OCI-LY3 (cell line): ENCODE data around the gene MPRIP.

Experiments used
- H2AFZ ChIP-seq: fragments of 200-600, 300-600 bp; shearing (Covaris generic); 2 replicates; pipeline ENCODE4 v1.6.0; 2014; ENCODE audit warnings: antibody characterized with exemption, low read depth, low read length
- H3K27ac ChIP-seq: fragments of 200-600, 300-600 bp; sonication (generic); 2 replicates; pipeline ENCODE4 v1.5.1; 2014; ENCODE audit warnings: mild to moderate bottlenecking, low read length, moderate library complexity, mixed read lengths
- H3K27me3 ChIP-seq: fragments of 200-600, 300-600 bp; sonication (generic); 2 replicates; pipeline ENCODE4 v1.6.1; 2014; ENCODE audit warnings: low read depth, low read length, mixed read lengths
- H3K36me3 ChIP-seq: fragments of 200-600, 300-600 bp; sonication (generic); replicated peaks from 2 replicates; pipeline ENCODE3; 2014; ENCODE audit warnings: low read depth, low read length, mixed read lengths
- H3K4me1 ChIP-seq: fragments of 300-600, 200-600 bp; sonication (generic); 2 replicates; pipeline ENCODE4 v1.6.1; 2014; ENCODE audit warnings: low read length, mixed read lengths
- H3K4me2 ChIP-seq: fragments of 200-600, 300-600 bp; sonication (generic); 2 replicates; pipeline ENCODE4 v1.6.1; 2014; ENCODE audit warnings: low read length, mixed read lengths
- H3K4me3 ChIP-seq: fragments of 300-600, 200-600 bp; sonication (generic); 2 replicates; pipeline ENCODE4 v1.5.1; 2014; ENCODE audit warnings: antibody characterized with exemption, mild to moderate bottlenecking, low read length, moderate library complexity
- H3K79me2 ChIP-seq: fragments of 300-600, 200-600 bp; shearing (Covaris generic); 2 replicates; pipeline ENCODE4 v1.6.1; 2014; ENCODE audit warnings: mild to moderate bottlenecking, low read length, mixed read lengths
- H3K9ac ChIP-seq: fragments of 300-600, 200-600 bp; shearing (Covaris generic); 2 replicates; pipeline ENCODE4 v1.6.0; 2014; ENCODE audit warnings: mild to moderate bottlenecking, low read length, moderate library complexity
- H3K9me3 ChIP-seq: fragments of 200-600, 300-600 bp; shearing (Covaris generic); 2 replicates; pipeline ENCODE4 v1.6.1; 2014; ENCODE audit warnings: low read length, mixed read lengths; ENCODE audit not compliant: insufficient read depth
- H4K20me1 ChIP-seq: fragments of 200-600, 300-600 bp; sonication (generic); 2 replicates; pipeline ENCODE4 v1.6.1; 2016; ENCODE audit warnings: low read length, mixed read lengths; ENCODE audit not compliant: insufficient read depth
- EZH2phosphoT487 ChIP-seq: fragments of 200-600 bp; shearing (Covaris generic); IDR thresholded peaks from 2 replicates; pipeline ENCODE4 v1.6.1; 2018; ENCODE audit warnings: antibody characterized with exemption, mixed run types, low read depth
- TF ChIP-seq, protein P1 (sequence below): fragments of 200-600, 300-600 bp; sonication (generic); IDR thresholded peaks from 2 replicates; pipeline ENCODE4 v1.5.1; 2014; ENCODE audit warnings: antibody characterized with exemption, low read length, low read depth

MPRIP gene

DNA sequence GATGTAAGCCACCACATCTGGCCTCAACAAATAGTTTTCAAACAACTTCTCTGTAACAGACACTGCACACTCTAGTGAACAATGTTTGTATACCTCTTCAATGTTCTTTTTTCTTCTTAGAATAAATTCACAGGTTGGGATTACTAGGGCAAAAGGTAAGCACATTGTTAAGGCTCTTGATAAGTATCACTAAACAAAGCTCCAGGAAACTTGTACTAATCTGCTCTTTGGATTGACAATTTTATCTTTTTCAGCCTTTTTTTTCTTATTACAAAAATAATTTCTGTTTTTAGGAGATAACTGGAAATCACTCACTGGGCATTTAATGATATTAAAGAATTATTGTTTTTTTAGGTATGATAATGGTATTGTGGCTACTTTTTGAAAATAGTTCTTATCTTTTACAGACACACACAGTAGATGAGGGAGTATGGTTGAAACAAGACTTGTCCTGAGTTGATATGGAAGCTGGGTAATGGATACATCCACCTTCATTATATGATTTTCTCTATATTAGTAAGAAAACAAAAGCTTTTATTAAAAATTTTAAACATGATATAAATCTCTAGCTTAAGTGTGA lies 7.7 kb upstream of the MPRIP start:
- no peak for TF ChIP-seq EZH2phosphoT487
- TF ChIP-seq, protein P1, sequence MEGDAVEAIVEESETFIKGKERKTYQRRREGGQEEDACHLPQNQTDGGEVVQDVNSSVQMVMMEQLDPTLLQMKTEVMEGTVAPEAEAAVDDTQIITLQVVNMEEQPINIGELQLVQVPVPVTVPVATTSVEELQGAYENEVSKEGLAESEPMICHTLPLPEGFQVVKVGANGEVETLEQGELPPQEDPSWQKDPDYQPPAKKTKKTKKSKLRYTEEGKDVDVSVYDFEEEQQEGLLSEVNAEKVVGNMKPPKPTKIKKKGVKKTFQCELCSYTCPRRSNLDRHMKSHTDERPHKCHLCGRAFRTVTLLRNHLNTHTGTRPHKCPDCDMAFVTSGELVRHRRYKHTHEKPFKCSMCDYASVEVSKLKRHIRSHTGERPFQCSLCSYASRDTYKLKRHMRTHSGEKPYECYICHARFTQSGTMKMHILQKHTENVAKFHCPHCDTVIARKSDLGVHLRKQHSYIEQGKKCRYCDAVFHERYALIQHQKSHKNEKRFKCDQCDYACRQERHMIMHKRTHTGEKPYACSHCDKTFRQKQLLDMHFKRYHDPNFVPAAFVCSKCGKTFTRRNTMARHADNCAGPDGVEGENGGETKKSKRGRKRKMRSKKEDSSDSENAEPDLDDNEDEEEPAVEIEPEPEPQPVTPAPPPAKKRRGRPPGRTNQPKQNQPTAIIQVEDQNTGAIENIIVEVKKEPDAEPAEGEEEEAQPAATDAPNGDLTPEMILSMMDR, result no peak
- H3K9ac ChIP-seq, result no peak overlapping the region
- no peak overlapping the region for H3K27ac ChIP-seq
- no peaks in the 10 kb centered on the region for H3K27me3 ChIP-seq
- no peak overlapping the region for H3K4me2 ChIP-seq
- no peaks in the 10 kb centered on the region for H3K4me1 ChIP-seq
- no peak overlapping the region for H2AFZ ChIP-seq
- H4K20me1 ChIP-seq, result no peaks in the 10 kb centered on the region
- H3K79me2 ChIP-seq, result no peaks in the 10 kb centered on the region
- H3K36me3 ChIP-seq, result no peaks in the 10 kb centered on the region
- H3K9me3 ChIP-seq, result no peaks in the 10 kb centered on the region
- H3K4me3 ChIP-seq, result no peak overlapping the region

DNA sequence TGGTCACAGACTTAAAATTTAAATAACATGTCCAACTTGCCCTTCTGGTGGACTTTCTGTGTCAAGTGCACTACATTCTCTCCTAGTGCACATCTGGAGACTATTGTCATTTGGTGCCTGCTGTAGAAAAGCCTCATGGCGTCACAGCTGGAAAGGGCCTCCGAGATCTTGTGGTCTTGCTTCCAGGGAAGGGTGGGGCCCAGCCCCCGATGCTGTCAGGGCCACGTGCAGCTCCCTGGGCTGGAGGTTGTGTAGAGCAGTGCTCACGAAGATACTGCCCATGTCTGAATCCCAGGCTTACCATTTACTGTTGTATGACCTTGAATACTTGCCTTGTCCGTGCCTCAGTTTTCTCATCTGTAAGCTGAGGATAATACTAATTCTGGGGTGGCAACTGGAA lies 6.8 kb upstream of the MPRIP start:
- Histone ChIP-seq H3K27me3 (no peaks in the 10 kb centered on the region), H3K4me3 (no peak overlapping the region), H3K4me2 (no peak overlapping the region), H3K4me1 (no peaks in the 10 kb centered on the region), H3K9ac (no peak overlapping the region), H3K27ac (no peak overlapping the region), H3K36me3 (no peaks in the 10 kb centered on the region), H4K20me1 (no peaks in the 10 kb centered on the region), H3K79me2 (no peaks in the 10 kb centered on the region), H3K9me3 (no peaks in the 10 kb centered on the region), H2AFZ (no peak overlapping the region)
- TF ChIP-seq EZH2phosphoT487, result no peak
- TF ChIP-seq, protein P1, result no peak

DNA sequence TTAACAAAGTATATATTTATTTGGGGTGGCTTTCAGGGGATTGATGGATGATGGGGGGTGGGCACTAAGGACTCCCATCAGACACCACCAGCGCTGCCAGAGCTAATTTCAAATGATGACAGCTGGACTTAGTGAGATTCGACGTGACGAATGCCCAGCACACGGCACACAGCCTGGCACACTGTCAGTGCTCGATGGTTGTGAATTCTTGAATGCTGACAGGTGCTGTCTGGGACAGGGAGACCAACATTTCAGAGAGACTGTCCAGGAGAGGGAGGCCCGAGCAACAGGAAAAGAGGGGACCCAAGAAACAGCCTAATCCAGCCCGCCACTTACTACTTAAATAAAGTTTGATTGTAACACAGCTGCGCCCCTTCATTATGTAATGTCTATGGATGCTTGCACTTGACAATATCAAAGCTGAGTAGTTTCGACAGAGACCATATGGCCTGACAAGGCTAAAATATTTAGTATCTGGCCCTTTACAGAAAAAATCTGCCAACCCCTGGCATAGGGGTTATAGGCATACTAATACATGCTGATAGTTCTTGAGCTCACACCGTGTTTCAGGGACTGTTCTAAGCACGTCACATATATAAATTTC lies 6.2 kb upstream of the MPRIP start:
- Histone ChIP-seq H3K27me3 (no peaks in the 10 kb centered on the region), H3K4me2 (no peak overlapping the region), H2AFZ (no peak overlapping the region), H3K36me3 (no peaks in the 10 kb centered on the region), H3K9me3 (no peaks in the 10 kb centered on the region), H3K27ac (no peak overlapping the region), H3K4me1 (peaks cover 2% of the 10 kb centered on the region), H4K20me1 (no peaks in the 10 kb centered on the region), H3K9ac (no peak overlapping the region), H3K79me2 (no peaks in the 10 kb centered on the region), H3K4me3 (no peak overlapping the region)
- no peak for TF ChIP-seq EZH2phosphoT487
- TF ChIP-seq, protein P1, result no peak

DNA sequence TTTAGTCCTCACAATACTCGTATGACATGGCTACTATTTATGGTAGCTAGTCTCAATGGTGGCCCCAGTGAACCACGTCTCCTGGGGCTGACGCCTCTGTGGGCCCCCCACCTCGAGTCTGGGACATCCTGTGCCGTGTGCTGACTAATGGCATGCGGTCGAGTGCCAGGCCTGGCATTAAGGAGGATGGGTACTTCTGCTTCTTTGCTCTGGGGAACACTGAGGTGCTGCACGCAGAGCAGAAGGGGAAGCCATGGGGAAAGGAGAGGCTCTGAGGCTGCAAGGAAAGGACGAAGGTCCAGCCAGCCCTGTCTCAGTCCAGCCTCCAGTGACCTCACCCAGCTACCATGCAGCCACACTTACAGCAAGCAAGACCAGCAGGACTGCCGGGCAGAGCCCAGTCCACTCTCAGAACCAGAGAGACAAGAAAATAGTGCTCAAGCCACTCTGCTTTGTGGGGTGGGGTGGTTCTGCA lies 5.7 kb upstream of the MPRIP start:
- Histone ChIP-seq H3K27ac (no peak overlapping the region), H3K36me3 (no peaks in the 10 kb centered on the region), H4K20me1 (no peaks in the 10 kb centered on the region), H3K9me3 (no peaks in the 10 kb centered on the region), H3K27me3 (no peaks in the 10 kb centered on the region), H2AFZ (no peak overlapping the region), H3K4me1 (peaks cover 8% of the 10 kb centered on the region), H3K4me3 (no peak overlapping the region), H3K4me2 (no peak overlapping the region), H3K9ac (no peak overlapping the region), H3K79me2 (no peaks in the 10 kb centered on the region)
- TF ChIP-seq, protein P1, result no peak
- no peak for TF ChIP-seq EZH2phosphoT487
